ENCODE results near the gene ALKBH2.
A peak's percentile ranks its signal among the peaks of the same experiment; 100 is the strongest.

ALKBH2 gene

DNA sequence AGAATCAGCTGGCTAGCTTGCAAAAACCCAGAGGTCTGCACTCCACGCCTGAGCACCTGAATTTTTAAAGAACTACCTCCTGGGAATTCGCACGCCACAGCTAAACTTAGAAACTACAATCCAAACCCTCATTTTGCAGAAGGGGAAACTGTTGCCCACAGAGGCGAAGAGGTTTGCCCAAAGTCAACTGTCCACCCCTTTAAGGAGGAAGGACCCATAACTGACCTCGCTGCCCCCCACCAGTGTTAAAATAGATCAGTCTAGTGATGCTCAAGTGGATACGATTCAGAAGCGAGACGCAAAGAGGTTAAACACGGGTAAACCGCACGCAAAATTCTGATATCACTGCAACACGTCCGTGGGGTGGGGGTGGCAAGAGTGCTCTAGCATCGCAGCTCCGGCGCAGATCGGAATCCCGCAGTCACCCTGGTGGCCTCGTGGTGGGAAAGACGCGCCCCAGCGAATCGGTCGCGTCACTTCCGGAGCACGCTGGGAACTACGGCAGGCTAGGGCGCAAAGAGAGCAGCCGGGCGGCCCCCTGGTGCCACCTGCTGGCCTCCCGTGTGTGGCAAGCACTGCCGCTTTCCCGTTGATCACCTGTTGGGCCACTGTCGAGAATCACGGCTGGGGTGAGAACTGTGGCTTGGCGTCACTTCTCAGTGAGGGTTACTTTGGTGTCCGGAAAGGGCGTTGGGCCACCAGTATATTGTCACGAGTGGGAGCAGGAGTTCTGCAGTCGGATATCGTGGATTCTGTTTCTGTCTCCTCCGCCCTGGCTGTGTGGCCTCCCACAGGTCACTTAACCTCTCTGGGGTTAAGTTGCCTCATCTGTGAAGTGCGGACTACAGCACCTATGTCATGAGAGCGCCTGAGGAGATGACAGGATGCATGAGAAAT lies at the start of gene ALKBH2:
TSS of gene ALKBH2 (minus strand) at position 451 of the 897 bp plus-strand sequence. CDS start 686 bp downstream, outside the sequence.
- peak; percentile 99 for TF ChIP-seq CTCF (conservative IDR thresholded peaks at IDR 0.05)
- H3K27ac ChIP-seq, result peak within 1 kb of the TSS; percentile 75

- H3K27ac ChIP-seq, result no peak overlapping the region
- no peak for TF ChIP-seq CTCF (conservative IDR thresholded peaks at IDR 0.05)
Observed at GRCh38 chr12:109140560-109140959, 47.3 kb upstream of the ALKBH2 start.

- no peak overlapping the region for H3K27ac ChIP-seq
- TF ChIP-seq CTCF (conservative IDR thresholded peaks at IDR 0.05), result no peak
Observed at GRCh38 chr12:109139791-109140190, 46.5 kb upstream of the ALKBH2 start.

DNA sequence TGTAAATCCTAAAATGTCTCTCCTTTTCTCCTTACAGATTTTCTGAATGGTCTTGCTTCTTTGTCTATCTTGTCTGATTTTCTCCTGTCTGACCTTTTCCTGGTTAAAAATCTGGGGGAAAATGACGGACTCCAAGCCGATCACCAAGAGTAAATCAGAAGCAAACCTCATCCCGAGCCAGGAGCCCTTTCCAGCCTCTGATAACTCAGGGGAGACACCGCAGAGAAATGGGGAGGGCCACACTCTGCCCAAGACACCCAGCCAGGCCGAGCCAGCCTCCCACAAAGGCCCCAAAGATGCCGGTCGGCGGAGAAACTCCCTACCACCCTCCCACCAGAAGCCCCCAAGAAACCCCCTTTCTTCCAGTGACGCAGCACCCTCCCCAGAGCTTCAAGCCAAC lies 46.1 kb upstream of the ALKBH2 start:
- no peak overlapping the region for H3K27ac ChIP-seq
- no peak for TF ChIP-seq CTCF (conservative IDR thresholded peaks at IDR 0.05)

- TF ChIP-seq CTCF (conservative IDR thresholded peaks at IDR 0.05), result no peak
- H3K27ac ChIP-seq, result no peak overlapping the region
Observed at GRCh38 chr12:109137055-109137454, 43.8 kb upstream of the ALKBH2 start.

DNA sequence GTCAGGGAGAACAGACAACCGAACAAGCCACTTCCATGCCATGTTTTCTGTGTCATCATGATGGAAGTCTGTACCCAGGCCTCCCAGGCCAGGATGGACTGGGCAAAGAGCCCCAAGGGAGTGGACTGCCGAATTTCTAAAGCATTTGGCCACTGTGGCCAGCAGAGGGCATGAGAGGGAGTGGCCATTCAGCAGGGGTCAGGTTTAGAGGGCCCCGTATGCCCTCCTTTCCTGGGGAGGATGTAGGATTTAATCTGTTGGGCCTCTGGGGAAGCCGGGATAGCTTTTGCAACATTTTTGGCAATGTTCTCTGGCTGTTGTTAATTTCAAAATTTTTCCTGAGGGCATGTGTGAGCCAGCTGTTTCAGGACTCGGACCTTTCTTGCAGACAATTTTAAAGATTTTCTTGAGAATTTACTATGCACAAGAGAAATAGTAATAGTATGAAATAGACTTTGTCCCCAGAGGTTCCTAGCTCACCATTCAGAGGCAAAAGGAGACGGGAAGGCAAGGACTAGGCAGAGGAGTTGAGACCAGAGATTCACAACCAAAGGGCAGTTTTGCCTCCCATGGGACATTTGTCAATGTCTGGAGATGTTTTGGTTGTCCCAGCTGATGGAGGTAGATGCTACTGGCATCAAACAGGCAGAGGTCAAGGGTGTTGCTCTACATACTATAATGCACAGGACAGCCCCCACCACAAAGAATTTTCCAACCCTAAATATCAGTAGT lies 41.1 kb upstream of the ALKBH2 start:
- no peak overlapping the region for H3K27ac ChIP-seq
- peak; percentile 76 for TF ChIP-seq CTCF (conservative IDR thresholded peaks at IDR 0.05)
